Peyer's patch (tissue), 4 donors: ENCODE results near the gene PITRM1.

Source experiments
- CTCF ChIP-seq, 6 experiments: fragments of 450-650 bp in 4 of 6; fragments of 200-600 bp in 2 of 6; sonication (generic) in 1 of 6; IDR thresholded peaks; one replicate each; pipeline ENCODE4 v1.5.1; 2017 to 2019; ENCODE audit warnings: antibody characterized with exemption in 6 of 6, mild to moderate bottlenecking in 3 of 6, moderate library complexity in 1 of 6
- POLR2A ChIP-seq, 2 donors: fragments of 450-650 bp; IDR thresholded peaks; one replicate each; pipeline ENCODE4 v1.5.1; 2017; ENCODE audit warnings: antibody characterized with exemption in 2 of 2, mild to moderate bottlenecking in 2 of 2, moderate library complexity in 2 of 2

- TF ChIP-seq CTCF (IDR thresholded peaks at IDR 0.05) = no peak
- no peak for TF ChIP-seq POLR2A (IDR thresholded peaks at IDR 0.05)
Measured at GRCh38 chr10:3152566-3152935, 20.0 kb downstream of the PITRM1 start.
